ENCODE measurements around the gene RPL39L.

DNA sequence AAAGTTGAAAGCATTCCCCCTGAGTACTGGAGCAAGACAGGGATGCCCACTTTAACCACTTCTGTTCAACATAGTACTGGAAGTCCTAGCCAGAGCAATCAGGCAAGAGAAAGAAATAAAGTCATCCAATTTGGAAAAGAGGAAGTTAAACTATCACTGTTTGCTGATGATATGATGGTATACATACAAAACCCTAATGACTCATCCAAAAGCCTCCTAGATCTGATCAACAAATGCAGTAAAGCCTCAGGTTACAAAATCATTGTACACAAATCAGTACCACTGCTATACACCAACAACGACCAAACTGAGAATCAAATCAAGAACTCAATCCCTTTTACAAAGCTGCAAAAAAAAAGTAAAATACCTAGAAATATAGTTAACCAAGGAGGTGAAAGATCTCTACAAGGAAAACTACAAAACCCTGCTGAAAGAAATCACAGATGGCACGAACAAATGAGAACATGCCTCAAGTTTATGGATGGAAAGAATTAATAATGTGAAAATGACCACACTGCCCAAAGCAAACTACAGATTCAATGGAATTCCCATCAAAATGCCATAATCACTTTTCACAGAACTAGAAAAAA lies 40.3 kb downstream of the RPL39L start:
- TF ChIP-seq POLR2A (IDR thresholded peaks at IDR 0.05; ENCODE audit: low read depth): no peak
- TF ChIP-seq, protein P1, sequence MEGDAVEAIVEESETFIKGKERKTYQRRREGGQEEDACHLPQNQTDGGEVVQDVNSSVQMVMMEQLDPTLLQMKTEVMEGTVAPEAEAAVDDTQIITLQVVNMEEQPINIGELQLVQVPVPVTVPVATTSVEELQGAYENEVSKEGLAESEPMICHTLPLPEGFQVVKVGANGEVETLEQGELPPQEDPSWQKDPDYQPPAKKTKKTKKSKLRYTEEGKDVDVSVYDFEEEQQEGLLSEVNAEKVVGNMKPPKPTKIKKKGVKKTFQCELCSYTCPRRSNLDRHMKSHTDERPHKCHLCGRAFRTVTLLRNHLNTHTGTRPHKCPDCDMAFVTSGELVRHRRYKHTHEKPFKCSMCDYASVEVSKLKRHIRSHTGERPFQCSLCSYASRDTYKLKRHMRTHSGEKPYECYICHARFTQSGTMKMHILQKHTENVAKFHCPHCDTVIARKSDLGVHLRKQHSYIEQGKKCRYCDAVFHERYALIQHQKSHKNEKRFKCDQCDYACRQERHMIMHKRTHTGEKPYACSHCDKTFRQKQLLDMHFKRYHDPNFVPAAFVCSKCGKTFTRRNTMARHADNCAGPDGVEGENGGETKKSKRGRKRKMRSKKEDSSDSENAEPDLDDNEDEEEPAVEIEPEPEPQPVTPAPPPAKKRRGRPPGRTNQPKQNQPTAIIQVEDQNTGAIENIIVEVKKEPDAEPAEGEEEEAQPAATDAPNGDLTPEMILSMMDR (IDR thresholded peaks at IDR 0.05): no peak

Measured in esophagus muscularis mucosa (tissue), 3 donors.